HepG2 (cell line): ENCODE measurements around the gene NYNRIN. TPM values are rescaled to one million over a fixed set of nuclear protein-coding genes. Genes with fewer than 3 reads are reported as not detected.

ENCODE experiments used
- ATAC-seq: fragments of 200-7000 bp; cut with Tn5 transposase; 3 replicates; pipeline ENCODE4 v1.9.1; 2020; ENCODE audit warnings: mild to moderate bottlenecking, moderate library complexity
- BruUV-seq: library from RNA; stranded (reverse); fragments of 400-500 nt; replicated peaks from 2 replicates; lab custom pipeline; 2021; lab: Mats Ljungman, UMichigan
- CTCF ChIA-PET: fragments of 300-600 bp; formaldehyde crosslinking; extraction: SDS; loops from one replicate; lab custom pipeline; 2021; ENCODE audit warnings: low total read pairs, inconsistent platforms, low intra/inter-chr PET ratio; lab: Yijun Ruan, JAX
- POLR2A ChIA-PET: fragments of 350-600 bp; sonication (Branson Sonifier 250); formaldehyde crosslinking; loops from one replicate; lab custom pipeline; 2020; ENCODE audit warnings: antibody characterized with exemption, inconsistent platforms; lab: Yijun Ruan, JAX
- DNase-seq: peaks from one replicate; pipeline ENCODE4 v3.0.0-alpha.2; 2015; ENCODE audit warnings: low spot score
- FAIRE-seq: peaks from 3 replicates; lab custom pipeline; 2011; peaks lifted over from hg19 to GRCh38; lab: Jason Lieb, UNC
- H2AFZ ChIP-seq: one replicate; pipeline ENCODE4 v1.6.1; 2011; ENCODE audit warnings: low read length, inconsistent platforms
- H3K27ac ChIP-seq: fragments of 300-600 bp; 3 replicates; pipeline ENCODE4 v1.8.0; 2011; ENCODE audit warnings: mixed run types, mild to moderate bottlenecking, mixed read lengths, low read length, inconsistent platforms; ENCODE audit not compliant: insufficient read depth; ENCODE audit errors: extremely low read length
- H3K27me3 ChIP-seq, 2 experiments: fragments of 200-600 bp in 1 of 2; 2 replicates in 1 of 2; 3 replicates in 1 of 2; pipeline versions ENCODE4 v1.6.0 to v1.8.0; 2011; ENCODE audit warnings: low read length in 2 of 2, mild to moderate bottlenecking in 2 of 2, moderate library complexity in 2 of 2, inconsistent platforms in 1 of 2; ENCODE audit not compliant: insufficient read depth in 2 of 2, control insufficient read depth in 1 of 2
- H3K36me3 ChIP-seq, 2 experiments: fragments of 200-600 bp in 1 of 2; replicated peaks in 1 of 2; 2 replicates in 1 of 2; 3 replicates in 1 of 2; pipeline versions ENCODE4 v1.5.1 to v1.8.0; 2011; ENCODE audit warnings: low read length in 2 of 2, inconsistent platforms in 1 of 2; ENCODE audit not compliant: insufficient read depth in 2 of 2, control insufficient read depth in 1 of 2
- H3K4me1 ChIP-seq: 2 replicates; pipeline ENCODE4 v1.5.1; 2012; ENCODE audit warnings: low read length, inconsistent platforms; ENCODE audit not compliant: insufficient read depth
- H3K4me2 ChIP-seq: 2 replicates; pipeline ENCODE4 v1.6.0; 2011; ENCODE audit warnings: low read depth, low read length, inconsistent platforms
- H3K4me3 ChIP-seq, 3 experiments: fragments of 200-600 bp in 1 of 3; sonication (generic), shearing (Covaris generic) in 1 of 3; replicated peaks in 1 of 3; 2 replicates each; pipeline ENCODE4 v1.5.1; 2011 to 2016; ENCODE audit warnings: low read length in 3 of 3, inconsistent platforms in 2 of 3, low read depth in 2 of 3, mild to moderate bottlenecking in 2 of 3, control low read depth in 1 of 3, mixed read lengths in 1 of 3; ENCODE audit not compliant: insufficient read depth in 1 of 3
- H3K79me2 ChIP-seq: one replicate; pipeline ENCODE4 v1.6.1; 2011; ENCODE audit warnings: low read length, inconsistent platforms; ENCODE audit not compliant: insufficient read depth
- H3K9ac ChIP-seq: 2 replicates; pipeline ENCODE4 v1.6.0; 2011; ENCODE audit warnings: mild to moderate bottlenecking, low read depth, low read length, inconsistent platforms; ENCODE audit not compliant: insufficient read depth
- H3K9me3 ChIP-seq: 2 replicates; pipeline ENCODE4 v1.5.1; 2012; ENCODE audit warnings: mild to moderate bottlenecking, low read length
- H4K20me1 ChIP-seq: 2 replicates; pipeline ENCODE4 v1.6.0; 2011; ENCODE audit warnings: inconsistent platforms, mild to moderate bottlenecking, low read length, moderate library complexity; ENCODE audit not compliant: insufficient read depth
- GPBP1L1 ChIP-seq: sonication (generic); formaldehyde crosslinking; IDR thresholded peaks from 2 replicates; pipeline ENCODE4 v1.5.0; 2020; ENCODE audit warnings: mild to moderate bottlenecking, missing genetic modification reagents
- HCFC1 ChIP-seq: fragments of 150-350 bp; IDR thresholded peaks from 2 replicates; pipeline ENCODE4 v1.6.1; 2014; ENCODE audit warnings: low read depth, low read length
- JUNB ChIP-seq: sonication (generic); formaldehyde crosslinking; IDR thresholded peaks from 2 replicates; pipeline ENCODE4 v1.8.0; 2022; ENCODE audit warnings: missing genetic modification reagents, mild to moderate bottlenecking, borderline replicate concordance
- KMT2B ChIP-seq: IDR thresholded peaks from 2 replicates; pipeline ENCODE4 v1.6.1; 2016; ENCODE audit warnings: missing genetic modification reagents, missing compliant biosample characterization
- MLX ChIP-seq: IDR thresholded peaks from 2 replicates; pipeline ENCODE4 v1.6.1; 2016
- PHF5A ChIP-seq: IDR thresholded peaks from one replicate; pipeline ENCODE4 v1.6.1; 2018; ENCODE audit warnings: low read depth, missing genetic modification reagents; ENCODE audit not compliant: unreplicated experiment
- RAD51 ChIP-seq: fragments of 450-650 bp; IDR thresholded peaks from 2 replicates; pipeline ENCODE4 v1.6.1; 2016; ENCODE audit warnings: borderline replicate concordance
- RARG ChIP-seq: sonication (generic); formaldehyde crosslinking; IDR thresholded peaks from 2 replicates; pipeline ENCODE4 v1.4.0; 2020; ENCODE audit warnings: low read depth, mild to moderate bottlenecking, missing genetic modification reagents
- TP53 ChIP-seq: sonication (generic); formaldehyde crosslinking; conservative IDR thresholded peaks from 2 replicates; pipeline ENCODE4 v1.4.0; 2020; ENCODE audit warnings: missing genetic modification reagents
- ZFP1 ChIP-seq: IDR thresholded peaks from 2 replicates; pipeline ENCODE4 v1.6.1; 2016
- ZKSCAN1 ChIP-seq: fragments of 150-350 bp; IDR thresholded peaks from 2 replicates; pipeline ENCODE4 v1.6.1; 2014; ENCODE audit warnings: low read length
- ZKSCAN8 ChIP-seq: IDR thresholded peaks from 2 replicates; pipeline ENCODE4 v1.6.1; 2016; ENCODE audit warnings: borderline replicate concordance, missing genetic modification reagents, missing compliant biosample characterization
- ZNF12 ChIP-seq: sonication (generic); formaldehyde crosslinking; IDR thresholded peaks from 2 replicates; pipeline ENCODE4 v1.5.0; 2020; ENCODE audit warnings: missing genetic modification reagents
- ZNF263 ChIP-seq: sonication (generic); formaldehyde crosslinking; IDR thresholded peaks from 2 replicates; pipeline ENCODE4 v1.4.0; 2020; ENCODE audit warnings: missing genetic modification reagents
- ZNF280D ChIP-seq: sonication (generic); formaldehyde crosslinking; IDR thresholded peaks from 2 replicates; pipeline ENCODE4 v1.5.1; 2020; ENCODE audit warnings: mild to moderate bottlenecking, missing genetic modification reagents
- ZNF383 ChIP-seq: sonication (generic); formaldehyde crosslinking; IDR thresholded peaks from 2 replicates; pipeline ENCODE4 v1.4.0; 2020; ENCODE audit warnings: missing genetic modification reagents, mild to moderate bottlenecking, borderline replicate concordance
- ZNF816 ChIP-seq: sonication (generic); formaldehyde crosslinking; IDR thresholded peaks from 2 replicates; pipeline ENCODE4 v1.8.0; 2022; ENCODE audit warnings: missing genetic modification reagents, mild to moderate bottlenecking, borderline replicate concordance
- ZSCAN9 ChIP-seq: IDR thresholded peaks from 2 replicates; pipeline ENCODE4 v1.6.1; 2016; ENCODE audit warnings: borderline replicate concordance
- WGBS: methylation state at CpG from one replicate; pipeline ENCODE4 v1.1.6; 2017; ENCODE audit warnings: low lambda C conversion rate; 5-methylcytosine and 5-hydroxymethylcytosine counted together
- in situ Hi-C: cut with HindIII; loops from 2 replicates; pipeline ENCODE4 v1.10.0; 2017; ENCODE audit warnings: low pct_unique_long_range_greater_than_20kb; ENCODE audit not compliant: extremely low pct_ligation_motif_present
- intact Hi-C: fragments of 100-400 bp; cut with micrococcal nuclease; formaldehyde crosslinking; loops from one replicate; pipeline ENCODE4 v1.10.0; 2022; ENCODE audit not compliant: unreplicated experiment
- polyA plus RNA-seq, 8 experiments: library from polyadenylated mRNA; depleted of rRNA in 3 of 8; stranded (reverse) in 7 of 8; unstranded in 1 of 8; fragments of >200 nt; fragmentation: Illumina TruSeq in 4 of 8; extraction: Trizol in 4 of 8; gene quantifications; 2 replicates each; pipeline versions ENCODE4 v1.2.1 to v1.2.3, GENCODE V29; 2011 to 2016; ENCODE audit warnings: low read depth in 4 of 8, missing spikeins in 1 of 8, mixed read lengths in 1 of 8; ENCODE audit not compliant: insufficient read depth in 1 of 8
- total RNA-seq, 5 experiments: library from RNA; depleted of rRNA; stranded (reverse); fragments of >200 nt; fragmentation: Illumina TruSeq; extraction: Trizol; gene quantifications; 2 replicates each; pipeline ENCODE4 v1.2.3, GENCODE V29; 2016; ENCODE audit warnings: low read depth in 1 of 5

Gene NYNRIN
- total and polyA plus RNA-seq, 2 of the 13 experiments (the other 11 are each of a cell fraction or from before 2014, with no cell fraction given) = 0.63 to 1.1 TPM

- Histone ChIP-seq H3K27ac (no peak overlapping the region), H4K20me1 (no peaks in the 10 kb centered on the region), H2AFZ (no peak overlapping the region), H3K27me3 (peaks cover 7 to 50% of the 10 kb centered on the region in 2 experiments; a peak in 4 of 5 replicates), H3K4me1 (peaks cover 24% of the 10 kb centered on the region), H3K36me3 (no peaks in the 10 kb centered on the region), H3K4me3 (no peak overlapping the region), H3K9ac (no peak overlapping the region), H3K9me3 (no peaks in the 10 kb centered on the region), H3K4me2 (no peak overlapping the region), H3K79me2 (no peaks in the 10 kb centered on the region)
- TF ChIP-seq KMT2B (CRISPR knock-in tag) = no peak
- no peak for TF ChIP-seq ZFP1 (CRISPR knock-in tag)
- no peak for TF ChIP-seq ZNF816 (CRISPR knock-in tag)
- no peak for TF ChIP-seq TP53
- no peak for TF ChIP-seq ZNF383 (CRISPR knock-in tag)
- no peak for TF ChIP-seq RAD51
- TF ChIP-seq ZNF12 (CRISPR knock-in tag) = no peak
- ATAC-seq (no peak), FAIRE-seq (no peak), DNase-seq (no peak)
- no TSS peak for BruUV-seq
- in situ Hi-C loops (no loop called here), intact Hi-C loops (no loop called here)
- POLR2A ChIA-PET = no interaction called here
- 24% methylated on average over 4 of the region's 4 CpGs for WGBS
- CTCF ChIA-PET = no interaction called here
These were observed 16.8 kb upstream of the NYNRIN start for GRCh38 chr14:24382064-24382371.

- no TSS peak for BruUV-seq
- Histone ChIP-seq H3K36me3 (no peaks in the 10 kb centered on the region), H3K4me3 (no peak overlapping the region), H3K4me2 (no peak overlapping the region), H3K79me2 (no peaks in the 10 kb centered on the region), H2AFZ (no peak overlapping the region), H3K9ac (no peak overlapping the region), H3K27me3 (peaks cover 7 to 42% of the 10 kb centered on the region in 2 experiments; a peak in 4 of 5 replicates), H4K20me1 (no peaks in the 10 kb centered on the region), H3K9me3 (no peaks in the 10 kb centered on the region), H3K4me1 (peaks cover 14% of the 10 kb centered on the region), H3K27ac (no peak overlapping the region)
- no peak for ATAC-seq
- 18% methylated on average over 4 of the region's 4 CpGs for WGBS
- ChIA-PET CTCF (no interaction called here), POLR2A (no interaction called here)
- FAIRE-seq = no peak
- in situ Hi-C loops = no loop called here
- no peak for DNase-seq
- intact Hi-C loops = no loop called here
- TF ChIP-seq ZNF280D (CRISPR knock-in tag) (no peak), GPBP1L1 (CRISPR knock-in tag) (no peak), ZKSCAN1 (no peak), JUNB (CRISPR knock-in tag) (peak; percentile 19; the same call in 1 of the 2 replicates), MLX (CRISPR knock-in tag) (no peak), ZKSCAN8 (CRISPR knock-in tag) (no peak), ZSCAN9 (CRISPR knock-in tag) (no peak), HCFC1 (no peak), PHF5A (CRISPR knock-in tag) (no peak), ZNF263 (CRISPR knock-in tag) (no peak), RARG (CRISPR knock-in tag) (no peak)
These were observed 14.6 kb upstream of the NYNRIN start for GRCh38 chr14:24384169-24384568.
